Psoas muscle (tissue), 8 donors: Measurements from ENCODE around the gene LILRA6. TPM values are rescaled to one million over a fixed set of nuclear protein-coding genes. Genes with fewer than 3 reads are reported as not detected.

ENCODE experiments used
- ATAC-seq, 4 donors: fragments of 200-7000 bp; cut with Tn5 transposase; one replicate each; pipeline ENCODE4 v1.9.1; 2020; ENCODE audit warnings: moderate library complexity in 3 of 4, mild to moderate bottlenecking in 2 of 4
- DNase-seq, 2 donors: peaks; one replicate each; pipeline ENCODE4 v3.0.0-alpha.2; 2020
- H3K27ac ChIP-seq: fragments of 200-600 bp; one replicate; pipeline ENCODE4 v1.8.0; 2022
- H3K27me3 ChIP-seq, 3 donors: fragments of 200-600 bp in 1 of 3; one replicate each; pipeline versions ENCODE4 v1.6.1 to v1.8.0; 2013 to 2022; ENCODE audit warnings: low read length in 2 of 3, mild to moderate bottlenecking in 2 of 3, moderate library complexity in 1 of 3; ENCODE audit not compliant: insufficient read depth in 3 of 3
- H3K36me3 ChIP-seq, 2 donors: fragments of 200-600 bp in 1 of 2; one replicate each; pipeline versions ENCODE4 v1.6.1 to v1.8.0; 2013 to 2022; ENCODE audit warnings: low read depth in 1 of 2, mild to moderate bottlenecking in 1 of 2, moderate library complexity in 1 of 2; ENCODE audit not compliant: insufficient read depth in 1 of 2
- H3K4me1 ChIP-seq: fragments of 200-600 bp; one replicate; pipeline ENCODE4 v1.8.0; 2022
- H3K4me3 ChIP-seq: fragments of 200-600 bp; one replicate; pipeline ENCODE4 v1.8.0; 2022; ENCODE audit warnings: mild to moderate bottlenecking
- H3K9me3 ChIP-seq: fragments of 200-600 bp; one replicate; pipeline ENCODE4 v1.8.0; 2022
- WGBS, 3 donors: extraction: QIAGEN DNeasy Blood & Tissue Kit; methylation state at CpG; one replicate each; pipeline versions ENCODE4 v1.1.6 to v1.1.7; 2013; 5-methylcytosine and 5-hydroxymethylcytosine counted together
- intact Hi-C, 2 donors: fragments of 100-400 bp; cut with DNase I; formaldehyde crosslinking; loops; one replicate each; pipeline versions ENCODE4 v1.11.0 to v1.14.2; 2022
- polyA plus RNA-seq, 3 donors: library from polyadenylated mRNA; stranded (reverse); fragments of 200-250 nt; gene quantifications; one replicate each; pipeline ENCODE4 v1.2.3, GENCODE V29; 2013
- total RNA-seq, 4 donors: library from RNA; stranded (reverse); fragmentation: NEBNext Ultra II Directional in 2 of 4; extraction: Animal tissue kit (Norgen Biotek cat#: 25700) in 2 of 4; gene quantifications; one replicate each; pipeline versions ENCODE4 v1.2.1 to v1.2.4, GENCODE V29; 2021 to 2023
- TF ChIP-seq, protein P1 (sequence below): fragments of 200-600 bp; IDR thresholded peaks from one replicate; pipeline ENCODE4 v1.8.0; 2022; ENCODE audit warnings: antibody characterized with exemption
- donor health status: healthy with polysubstance abuse.
- donor health status: DM: no; HTN: no; CAD: no; lungs with moderate emphysema.
- donor health status: Bipolar disorder and iron deficiency.
- donor health status: healthy.
- donor health status: DM: yes; HTN: yes; CAD: no.
- donor health status: DM: no; HTN: no; CAD: no.
- donor health status: DM: no; HTN: no; CAD: no.
- donor health status: DM: yes; HTN: yes; CAD: no.

The LILRA6 gene
- total and polyA plus RNA-seq, 7 donors, result 0.22 to 1.6 (median 0.54) TPM

DNA sequence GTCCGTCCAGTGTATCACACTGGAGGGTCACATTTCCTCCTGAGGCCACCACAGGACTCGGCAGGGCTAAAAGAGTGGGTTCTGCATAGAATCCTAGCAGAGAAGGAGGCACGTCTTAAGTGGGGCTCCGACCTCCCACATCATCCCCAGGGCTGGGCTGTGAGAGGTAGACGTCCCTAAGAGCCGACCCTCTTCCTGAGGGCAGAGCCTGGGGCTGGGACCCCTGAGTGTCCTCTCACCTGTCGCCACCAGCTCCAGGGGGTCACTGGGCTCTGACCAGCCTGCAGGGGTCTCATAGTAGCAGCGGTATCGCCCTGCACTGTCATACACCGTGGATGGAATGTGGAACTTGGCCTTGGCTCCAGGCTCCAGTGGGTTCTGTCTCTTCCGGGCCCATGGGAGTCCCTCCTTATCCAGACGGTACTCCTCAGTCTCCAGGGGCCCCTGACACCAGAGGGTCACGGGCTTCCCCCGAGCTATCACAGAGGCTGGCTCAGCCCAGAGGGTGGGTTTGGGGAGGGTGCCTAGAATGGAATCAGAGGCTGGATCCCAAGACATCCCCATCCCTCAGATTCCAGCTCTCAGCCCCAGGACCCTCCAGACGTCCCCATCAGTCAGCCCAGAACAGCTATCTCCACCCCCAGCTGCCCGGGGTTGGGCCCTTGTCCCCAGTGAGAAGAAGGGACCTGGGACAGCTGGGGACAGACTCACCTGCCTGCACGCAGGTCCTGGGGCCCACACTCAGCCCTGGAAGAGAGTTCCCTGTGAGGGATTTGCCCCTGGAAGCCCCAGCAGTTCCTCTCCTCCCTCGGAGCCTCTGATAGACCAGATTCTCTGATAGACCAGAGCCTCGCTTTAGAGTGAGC lies 13.9 kb upstream of the LILRA6 start:
- H3K4me3 ChIP-seq, result peak overlapping the region; percentile 41
- no peaks in the 10 kb centered on the region for H3K4me1 ChIP-seq
- intact Hi-C loops, result no loop called here
- no peaks in the 10 kb centered on the region for H3K9me3 ChIP-seq
- DNase-seq (no peak), ATAC-seq (no peak)
- H3K27me3 ChIP-seq, result peaks cover 0 to 42% (median 12%) of the 10 kb centered on the region in 3 donors
- 60 to 64% (median 62%) methylated on average over 19 of the region's 19 CpGs for WGBS, 3 donors
- no peak overlapping the region for H3K27ac ChIP-seq
- H3K36me3 ChIP-seq, result no peaks in the 10 kb centered on the region
- TF ChIP-seq, protein P1, sequence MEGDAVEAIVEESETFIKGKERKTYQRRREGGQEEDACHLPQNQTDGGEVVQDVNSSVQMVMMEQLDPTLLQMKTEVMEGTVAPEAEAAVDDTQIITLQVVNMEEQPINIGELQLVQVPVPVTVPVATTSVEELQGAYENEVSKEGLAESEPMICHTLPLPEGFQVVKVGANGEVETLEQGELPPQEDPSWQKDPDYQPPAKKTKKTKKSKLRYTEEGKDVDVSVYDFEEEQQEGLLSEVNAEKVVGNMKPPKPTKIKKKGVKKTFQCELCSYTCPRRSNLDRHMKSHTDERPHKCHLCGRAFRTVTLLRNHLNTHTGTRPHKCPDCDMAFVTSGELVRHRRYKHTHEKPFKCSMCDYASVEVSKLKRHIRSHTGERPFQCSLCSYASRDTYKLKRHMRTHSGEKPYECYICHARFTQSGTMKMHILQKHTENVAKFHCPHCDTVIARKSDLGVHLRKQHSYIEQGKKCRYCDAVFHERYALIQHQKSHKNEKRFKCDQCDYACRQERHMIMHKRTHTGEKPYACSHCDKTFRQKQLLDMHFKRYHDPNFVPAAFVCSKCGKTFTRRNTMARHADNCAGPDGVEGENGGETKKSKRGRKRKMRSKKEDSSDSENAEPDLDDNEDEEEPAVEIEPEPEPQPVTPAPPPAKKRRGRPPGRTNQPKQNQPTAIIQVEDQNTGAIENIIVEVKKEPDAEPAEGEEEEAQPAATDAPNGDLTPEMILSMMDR, result no peak

DNA sequence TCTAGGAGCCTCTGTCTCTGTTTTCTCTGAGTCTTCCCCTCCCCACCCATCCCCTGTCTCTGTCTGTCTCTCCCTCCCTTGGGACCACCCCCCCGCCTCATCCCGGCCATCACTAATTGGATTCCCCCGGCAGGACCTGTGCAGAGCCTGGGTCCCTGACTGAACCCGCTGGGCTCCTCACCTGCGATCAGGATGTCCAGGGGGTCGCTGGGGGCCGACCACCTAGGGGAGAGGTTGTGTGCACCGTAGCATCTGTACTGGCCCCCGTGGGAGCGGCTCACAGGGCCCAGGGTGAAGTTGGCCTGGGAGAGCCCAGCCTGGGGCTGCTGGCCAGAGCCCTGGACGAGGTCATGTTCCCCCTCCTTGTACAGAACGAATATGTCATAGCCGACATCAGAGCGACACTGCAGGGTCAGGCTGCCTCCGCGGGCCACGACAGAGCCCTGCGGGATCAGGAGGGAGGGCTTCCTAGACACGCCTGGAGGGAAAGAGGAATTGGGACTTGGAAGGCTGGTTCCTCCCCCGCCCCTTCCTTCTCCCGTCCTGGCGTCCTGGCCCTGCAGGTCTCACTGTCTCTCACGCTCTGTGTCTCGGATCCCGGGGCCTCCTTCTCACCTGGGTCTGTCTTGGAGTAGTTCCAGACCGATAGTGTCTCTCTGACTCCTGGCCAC lies 12.7 kb upstream of the LILRA6 start:
- ATAC-seq (no peak), DNase-seq (no peak)
- H3K36me3 ChIP-seq, result no peaks in the 10 kb centered on the region
- TF ChIP-seq, protein P1, result no peak
- peak overlapping the region; percentile 41 for H3K4me3 ChIP-seq
- no peaks in the 10 kb centered on the region for H3K9me3 ChIP-seq
- peaks cover 0 to 42% (median 12%) of the 10 kb centered on the region in 3 donors for H3K27me3 ChIP-seq
- H3K4me1 ChIP-seq, result no peaks in the 10 kb centered on the region
- H3K27ac ChIP-seq, result no peak overlapping the region
- intact Hi-C loops, result no loop called here
- 44 to 45% (median 44%) methylated on average over 22 to 26 of the region's 26 CpGs for WGBS, 3 donors

DNA sequence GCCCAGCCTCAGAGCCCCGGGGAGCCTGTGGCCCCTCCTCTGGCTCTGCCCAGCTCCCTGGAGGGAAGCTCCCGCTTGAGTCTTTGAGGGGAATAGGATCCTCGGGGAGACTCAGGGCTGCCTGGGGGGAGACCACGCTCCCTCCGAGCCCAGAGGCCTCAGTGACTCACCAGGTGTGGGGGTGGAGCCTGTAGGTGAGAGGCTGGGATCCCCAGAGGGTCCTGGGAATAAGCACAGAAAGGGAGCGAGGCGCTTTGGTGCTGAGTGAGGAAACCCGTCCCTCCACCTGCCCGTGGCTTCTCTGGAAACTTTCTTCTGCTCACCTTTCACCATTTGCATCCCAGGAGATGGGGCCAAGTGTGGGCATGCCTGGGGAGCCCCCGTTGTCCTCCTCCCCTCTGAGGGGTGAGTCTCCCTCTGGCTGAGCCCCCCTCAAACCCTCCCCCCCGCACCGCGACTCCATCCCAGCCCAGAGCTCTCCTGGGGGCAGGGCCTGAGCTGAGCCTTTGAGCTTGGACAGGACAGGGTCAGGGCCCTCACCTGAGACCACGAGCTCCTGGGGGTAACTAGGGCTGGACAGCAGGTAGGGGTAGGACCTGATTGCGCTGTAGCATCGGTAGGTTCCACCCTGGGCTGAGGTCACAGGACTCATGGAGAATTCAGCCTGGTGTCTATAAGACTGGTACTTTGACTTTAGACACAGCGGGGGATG lies 11.8 kb upstream of the LILRA6 start:
- intact Hi-C loops, result no loop called here
- Histone ChIP-seq H3K27ac (no peak overlapping the region), H3K27me3 (peaks cover 0 to 42% (median 12%) of the 10 kb centered on the region in 3 donors), H3K9me3 (no peaks in the 10 kb centered on the region), H3K4me3 (no peak overlapping the region), H3K36me3 (no peaks in the 10 kb centered on the region), H3K4me1 (no peaks in the 10 kb centered on the region)
- WGBS, 3 donors, result 50 to 61% (median 51%) methylated on average over 16 to 17 of the region's 17 CpGs
- DNase-seq, result no peak
- TF ChIP-seq, protein P1, result no peak
- no peak for ATAC-seq

DNA sequence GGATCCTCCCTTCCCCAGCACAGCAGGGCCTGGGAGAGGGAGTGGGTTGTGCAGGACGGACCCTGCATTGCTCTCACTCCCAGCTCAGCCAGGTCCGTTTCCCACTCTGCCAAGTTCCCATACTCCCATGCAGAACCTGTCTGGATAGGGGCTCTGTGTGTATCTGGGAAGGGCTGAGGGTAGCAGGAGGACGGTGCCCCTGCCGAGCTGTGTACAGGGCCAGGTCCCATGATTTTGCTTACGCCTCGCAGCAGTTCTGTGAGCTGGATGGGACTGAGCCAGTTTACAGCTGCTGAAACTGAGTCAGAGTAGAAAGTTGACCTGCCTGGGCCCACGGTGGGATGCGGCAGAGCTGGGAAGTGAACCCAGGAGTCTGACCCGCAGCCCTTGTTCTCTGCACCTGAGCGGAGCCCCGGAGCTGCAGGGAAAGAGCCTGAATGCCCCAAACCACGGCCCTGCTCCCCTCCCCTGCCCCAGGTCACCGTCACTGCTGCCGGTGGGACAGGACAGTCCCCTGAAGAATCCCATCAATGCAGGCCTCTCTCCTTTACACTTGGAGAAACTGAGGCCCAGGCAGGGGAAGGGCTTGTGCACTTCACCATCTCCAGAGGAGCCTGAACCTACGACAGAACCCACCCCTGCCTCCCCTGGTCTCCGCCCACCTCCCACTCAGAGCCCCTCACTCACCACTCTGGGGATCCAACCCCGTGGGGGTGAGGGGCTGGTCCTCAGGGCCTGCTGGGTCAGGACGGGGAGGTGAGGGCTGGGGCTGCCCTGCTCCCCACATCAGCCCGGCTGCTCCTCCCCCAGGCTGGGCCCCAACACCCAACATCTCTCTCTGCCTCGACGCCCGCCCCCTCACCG lies 11.0 kb upstream of the LILRA6 start:
- intact Hi-C loops, result no loop called here
- peaks cover 0 to 42% (median 12%) of the 10 kb centered on the region in 3 donors for H3K27me3 ChIP-seq
- H3K36me3 ChIP-seq, result no peaks in the 10 kb centered on the region
- no peak overlapping the region for H3K27ac ChIP-seq
- no peaks in the 10 kb centered on the region for H3K9me3 ChIP-seq
- H3K4me1 ChIP-seq, result no peaks in the 10 kb centered on the region
- TF ChIP-seq, protein P1, result no peak
- H3K4me3 ChIP-seq, result no peak overlapping the region
- WGBS, 3 donors, result 52 to 63% (median 56%) methylated on average over 14 to 23 of the region's 23 CpGs
- DNase-seq (no peak), ATAC-seq (no peak)
